ENCODE data around the gene DBNDD1.

- TF ChIP-seq CTCF (IDR thresholded peaks at IDR 0.05), result no peak
- no peak for TF ChIP-seq POLR2A (IDR thresholded peaks at IDR 0.05)
Measured at GRCh38 chr16:90037276-90037675, 18.0 kb upstream of the DBNDD1 start.

All from thyroid gland (tissue), 4 donors.